Fibroblast of the aortic adventitia (primary cell): Measurements from ENCODE around the gene DRAXIN. TPM values are rescaled to one million over a fixed set of nuclear protein-coding genes. Genes with fewer than 3 reads are reported as not detected.

Source experiments
- DNase-seq: peaks from one replicate; pipeline ENCODE4 v3.0.0-alpha.2; 2010; ENCODE audit warnings: low read depth
- H3K4me3 ChIP-seq: 2 replicates; pipeline ENCODE4 v1.5.1; 2011; ENCODE audit warnings: low read depth, mild to moderate bottlenecking, control low read depth, low read length, moderate library complexity
- CTCF ChIP-seq: IDR thresholded peaks from 2 replicates; pipeline ENCODE4 v1.5.1; 2011; ENCODE audit warnings: mild to moderate bottlenecking, low read length, control low read depth, inconsistent platforms; ENCODE audit not compliant: insufficient read depth
- total RNA-seq: library from RNA; depleted of rRNA; stranded (reverse); fragments of >200 nt; gene quantifications from 2 replicates; pipeline ENCODE4 v1.2.3, GENCODE V29; 2012; ENCODE audit warnings: low replicate concordance

DRAXIN gene
- total RNA-seq, 1 donor = 2.4 TPM

DNA sequence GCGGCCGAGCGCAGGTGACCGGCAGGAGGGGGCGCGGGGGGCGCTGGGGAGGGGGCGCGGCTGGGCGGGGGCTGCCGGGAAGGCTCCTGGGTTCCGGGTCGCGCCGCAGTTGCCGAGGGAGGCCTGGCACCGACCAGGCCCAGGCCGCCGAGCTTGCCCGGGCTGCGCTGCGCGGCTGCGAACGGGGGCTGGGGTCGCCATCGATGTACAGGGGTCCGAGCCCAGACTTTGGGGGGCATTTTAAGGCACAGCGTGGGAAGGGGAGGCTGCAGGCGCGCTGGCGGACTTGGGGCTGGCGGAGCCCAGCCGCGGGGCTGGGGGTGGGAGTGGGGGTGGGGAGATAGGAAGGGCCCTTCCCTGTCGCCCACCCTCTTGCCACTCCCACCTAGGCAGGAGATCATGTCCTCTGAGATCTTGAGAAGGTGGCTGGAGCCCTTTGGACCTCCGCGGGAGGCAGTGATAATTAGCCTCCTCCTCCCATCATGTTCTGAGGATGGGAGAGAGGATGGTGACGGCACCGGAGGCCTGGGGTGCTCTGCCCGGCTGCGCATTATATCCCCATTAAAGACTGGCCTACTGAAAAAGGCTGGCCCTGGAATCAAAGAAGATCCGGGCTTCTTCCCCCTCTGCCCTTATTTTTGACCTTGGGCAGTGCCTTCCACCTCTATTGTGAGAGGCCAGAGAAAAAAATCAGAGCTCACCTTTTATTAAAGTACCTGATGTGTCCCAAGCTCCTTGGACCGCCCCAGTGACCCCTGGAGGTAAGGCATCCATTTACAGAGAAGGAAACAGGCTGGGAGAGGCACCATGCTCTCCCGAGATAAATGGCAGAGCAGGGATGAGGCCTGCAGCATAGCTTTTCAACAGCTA lies 36.3 kb upstream of the DRAXIN start:
- DNase-seq = no peak
- H3K4me3 ChIP-seq = peak overlapping the region; percentile 78
- no peak for TF ChIP-seq CTCF

DNA sequence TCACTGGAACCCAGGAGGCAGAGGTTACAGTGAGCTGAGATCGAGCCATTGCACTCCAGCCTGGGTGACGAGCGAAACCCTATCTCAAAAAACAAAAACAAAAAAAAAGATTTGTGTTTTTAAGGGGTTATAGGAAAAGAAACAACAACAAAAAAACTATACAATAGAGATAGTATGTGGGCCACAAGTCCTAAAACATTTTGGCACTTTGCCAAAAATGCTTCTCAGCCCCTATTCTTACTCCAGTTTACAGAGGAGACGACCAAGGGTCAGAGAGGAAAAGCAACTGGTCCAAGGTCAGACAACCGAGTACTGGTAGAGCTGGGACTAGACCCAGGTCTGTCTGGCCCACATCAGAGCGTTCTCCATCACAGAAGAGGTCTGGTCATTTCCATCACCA lies 33.9 kb upstream of the DRAXIN start:
- no peak for DNase-seq
- no peak for TF ChIP-seq CTCF
- no peak overlapping the region for H3K4me3 ChIP-seq

DNA sequence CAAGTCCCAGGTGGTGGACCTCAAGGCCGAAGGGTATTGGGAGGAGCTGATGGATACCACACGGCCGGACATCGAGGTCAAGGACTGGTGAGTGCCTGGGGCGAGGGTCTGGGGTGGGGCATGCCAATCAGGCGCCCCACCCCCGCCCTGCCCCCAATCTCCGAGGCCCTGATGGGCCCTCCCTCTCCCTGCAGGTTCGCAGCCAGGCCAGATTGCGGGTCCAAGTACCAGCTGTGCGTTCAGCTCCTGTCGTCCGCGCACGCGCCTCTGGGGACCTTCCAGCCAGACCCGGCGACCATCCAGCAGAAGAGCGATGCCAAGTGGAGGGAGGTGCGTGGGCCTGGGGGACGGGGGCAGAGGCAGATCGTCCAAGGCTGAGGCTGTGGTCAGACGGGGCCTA lies 33.0 kb upstream of the DRAXIN start:
- DNase-seq = no peak
- TF ChIP-seq CTCF = no peak

DNA sequence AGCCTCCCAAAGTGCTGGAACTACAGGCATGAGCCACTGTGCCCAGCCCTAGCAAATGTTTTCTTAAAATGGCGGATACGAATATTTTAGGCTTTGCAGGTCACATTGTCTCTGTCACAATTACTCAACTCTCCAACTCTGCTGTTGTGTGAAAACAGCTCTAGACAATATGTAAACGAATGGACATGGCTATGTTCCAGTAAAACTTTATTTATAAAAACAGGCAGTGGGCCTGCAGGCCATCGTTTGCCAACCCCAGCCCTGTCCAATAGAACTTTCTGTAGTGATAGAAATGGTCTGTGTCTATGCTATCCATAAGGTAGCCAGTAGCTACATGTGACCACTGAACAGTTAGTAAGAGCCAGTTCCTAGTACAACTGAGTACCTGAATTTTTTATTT lies 31.8 kb upstream of the DRAXIN start:
- H3K4me3 ChIP-seq = no peak overlapping the region
- TF ChIP-seq CTCF = no peak
- no peak for DNase-seq

More for the DNA sequence above, 33.0 kb upstream of the DRAXIN start:
- no peak overlapping the region for H3K4me3 ChIP-seq

DNA sequence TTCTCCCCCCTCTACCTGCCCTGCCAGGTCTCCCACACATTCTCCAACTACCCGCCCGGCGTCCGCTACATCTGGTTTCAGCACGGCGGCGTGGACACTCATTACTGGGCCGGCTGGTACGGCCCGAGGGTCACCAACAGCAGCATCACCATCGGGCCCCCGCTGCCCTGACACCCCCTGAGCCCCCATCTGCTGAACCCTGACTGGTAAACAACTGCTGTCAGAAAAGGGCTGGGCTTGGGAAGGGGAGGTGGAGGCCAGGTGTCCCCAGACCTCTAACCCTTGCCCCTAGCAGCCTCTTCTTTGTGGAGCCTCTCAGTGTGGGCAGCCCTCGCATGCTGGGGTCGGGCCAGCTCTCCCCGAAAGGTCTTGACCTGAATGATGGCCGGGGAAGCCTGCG lies 30.4 kb upstream of the DRAXIN start:
- no peak for DNase-seq
- TF ChIP-seq CTCF = no peak
- no peak overlapping the region for H3K4me3 ChIP-seq

GRCh38 chr1:11664336-11665065 lies 27.0 kb upstream of the DRAXIN start:
- no peak for TF ChIP-seq CTCF
- DNase-seq = peak; percentile 14
- H3K4me3 ChIP-seq = peak overlapping the region; percentile 61
